GM19328 (cell line): Measurements from ENCODE around the gene TMEM214.
A peak's percentile ranks its signal among the peaks of the same experiment; 100 is the strongest.

Experiments used
- ATAC-seq: cut with Tn5 transposase; IDR thresholded peaks from one replicate; pipeline ENCODE4 v1.9.1; 2021; ENCODE audit warnings: mild to moderate bottlenecking, moderate library complexity; ENCODE audit not compliant: unreplicated experiment

TMEM214 gene

GRCh38 chr2:27032495-27033252 lies at the start of gene TMEM214:
Gene TMEM214, plus strand, starts transcription at chr2:27032965. Its CDS starts 51 bp downstream, at chr2:27033016.
- ATAC-seq = peak; percentile 94

- ATAC-seq = no peak
These were observed 49.0 kb upstream of the TMEM214 start for GRCh38 chr2:26983746-26984145.

- no peak for ATAC-seq
These were observed 47.0 kb upstream of the TMEM214 start for GRCh38 chr2:26985807-26986206.

- no peak for ATAC-seq
These were observed 46.2 kb upstream of the TMEM214 start for GRCh38 chr2:26986576-26986975.

- ATAC-seq = no peak
These were observed 44.5 kb upstream of the TMEM214 start for GRCh38 chr2:26988058-26988860.

- ATAC-seq = no peak
These were observed 43.6 kb upstream of the TMEM214 start for GRCh38 chr2:26989156-26989555.

- ATAC-seq = no peak
These were observed 41.0 kb upstream of the TMEM214 start for GRCh38 chr2:26991717-26992116.

- ATAC-seq = no peak
These were observed 39.0 kb upstream of the TMEM214 start for GRCh38 chr2:26993768-26994167.

GRCh38 chr2:26994983-26995382 lies 37.8 kb upstream of the TMEM214 start:
- ATAC-seq = no peak

GRCh38 chr2:26997394-26997793 lies 35.4 kb upstream of the TMEM214 start:
- ATAC-seq = no peak

- no peak for ATAC-seq
These were observed 34.4 kb upstream of the TMEM214 start for GRCh38 chr2:26998323-26998722.

GRCh38 chr2:27000228-27000627 lies 32.5 kb upstream of the TMEM214 start:
- ATAC-seq = no peak

- no peak for ATAC-seq
These were observed 31.8 kb upstream of the TMEM214 start for GRCh38 chr2:27000995-27001394.

- no peak for ATAC-seq
These were observed 30.8 kb upstream of the TMEM214 start for GRCh38 chr2:27001950-27002349.

GRCh38 chr2:27003007-27003406 lies 29.8 kb upstream of the TMEM214 start:
- ATAC-seq = no peak

GRCh38 chr2:27003857-27004256 lies 28.9 kb upstream of the TMEM214 start:
- ATAC-seq = no peak

GRCh38 chr2:27006602-27007415 lies 26.0 kb upstream of the TMEM214 start:
- no peak for ATAC-seq

- no peak for ATAC-seq
These were observed 25.1 kb upstream of the TMEM214 start for GRCh38 chr2:27007416-27008374.

GRCh38 chr2:27008678-27009077 lies 24.1 kb upstream of the TMEM214 start:
- ATAC-seq = no peak

GRCh38 chr2:27009083-27009482 lies 23.7 kb upstream of the TMEM214 start:
- no peak for ATAC-seq
